Measurements from ENCODE around the gene KLHL8.

KLHL8 gene

DNA sequence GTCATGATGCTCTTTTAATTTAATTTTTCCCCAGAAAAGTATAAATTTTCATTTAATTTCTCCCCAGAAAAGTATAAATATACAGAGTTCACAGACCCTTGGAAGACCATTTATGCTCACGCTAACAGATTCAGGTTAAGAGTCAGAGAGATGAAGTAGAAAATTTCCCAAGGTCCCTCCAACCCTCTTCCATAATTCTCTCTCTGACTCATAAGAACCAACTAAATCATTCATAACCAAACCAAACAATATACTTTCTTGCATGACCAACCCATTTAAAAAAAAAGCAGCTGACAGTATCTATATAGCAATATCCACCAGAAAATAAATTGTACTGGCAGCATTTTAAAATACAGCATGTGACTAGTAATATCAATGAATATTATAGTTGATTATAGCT, 3.9 kb downstream of the KLHL8 start:
- no peak for TF ChIP-seq CTCF (IDR thresholded peaks at IDR 0.05; ENCODE audit: insufficient read depth, low read depth, low read length, missing control alignments)
- no peak overlapping the region for H3K4me3 ChIP-seq (ENCODE audit: low read length)
- peak; percentile 20 for DNase-seq (ENCODE audit: low read depth)

GRCh38 chr4:87213421-87214075, 6.9 kb downstream of the KLHL8 start:
- peak; percentile 35 for DNase-seq (ENCODE audit: low read depth)
- H3K4me3 ChIP-seq (ENCODE audit: low read length): no peak overlapping the region
- no peak for TF ChIP-seq CTCF (IDR thresholded peaks at IDR 0.05; ENCODE audit: insufficient read depth, low read depth, low read length, missing control alignments)

DNA sequence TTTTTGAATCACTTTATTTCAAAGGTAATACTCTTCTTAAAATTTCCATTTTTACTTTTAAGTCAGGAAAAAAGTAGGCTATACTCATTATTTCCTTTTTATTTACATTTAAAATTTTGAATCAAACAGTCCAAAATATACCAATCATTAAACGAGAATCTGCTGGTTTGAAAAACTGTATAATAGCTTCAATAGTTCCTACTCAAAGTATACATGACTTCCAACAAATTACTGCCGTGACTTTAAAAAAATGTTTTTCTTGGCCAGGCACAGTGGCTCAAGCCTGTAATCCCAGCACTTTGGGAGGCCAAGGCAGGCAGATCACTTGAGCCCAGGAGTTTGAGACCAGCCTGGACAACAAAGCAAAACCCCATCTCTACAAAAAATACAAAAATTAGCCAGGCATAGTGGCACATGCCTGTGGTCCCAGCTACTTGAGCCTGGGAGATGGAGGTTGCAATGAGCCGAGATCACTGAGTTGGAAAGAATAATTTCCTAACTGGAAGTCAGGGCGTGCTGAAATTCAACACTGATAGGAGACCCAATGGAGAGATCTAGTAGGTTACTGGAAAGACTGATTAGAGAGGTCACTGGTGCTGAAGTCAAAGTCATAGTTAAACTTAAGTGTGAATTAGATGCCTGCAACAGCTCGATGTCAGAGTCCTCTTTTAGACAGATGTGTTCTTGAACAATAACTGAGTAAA, 9.0 kb downstream of the KLHL8 start:
- TF ChIP-seq CTCF (IDR thresholded peaks at IDR 0.05; ENCODE audit: insufficient read depth, low read depth, low read length, missing control alignments): no peak
- DNase-seq (ENCODE audit: low read depth): no peak
- no peak overlapping the region for H3K4me3 ChIP-seq (ENCODE audit: low read length)

DNA sequence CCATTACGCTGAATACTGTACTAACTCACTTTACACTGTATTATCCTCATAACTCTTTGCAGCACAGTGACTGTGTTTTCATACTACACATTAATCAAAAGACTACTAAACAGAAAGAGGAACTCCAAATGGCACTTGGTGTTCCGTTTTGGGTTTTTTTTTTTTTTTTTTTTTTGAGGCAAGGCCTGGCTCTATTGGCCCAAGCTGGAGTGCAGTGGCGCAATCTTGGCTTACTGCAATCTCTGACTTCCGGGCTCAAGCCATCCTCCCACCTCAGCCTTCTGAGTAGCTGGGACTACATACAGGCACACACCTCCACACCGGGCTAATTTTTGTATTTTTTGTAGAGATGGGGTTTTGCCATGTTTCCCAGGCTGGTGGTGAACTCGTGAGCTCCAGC, 10.7 kb downstream of the KLHL8 start:
- DNase-seq (ENCODE audit: low read depth): no peak
- H3K4me3 ChIP-seq (ENCODE audit: low read length): no peak overlapping the region

DNA sequence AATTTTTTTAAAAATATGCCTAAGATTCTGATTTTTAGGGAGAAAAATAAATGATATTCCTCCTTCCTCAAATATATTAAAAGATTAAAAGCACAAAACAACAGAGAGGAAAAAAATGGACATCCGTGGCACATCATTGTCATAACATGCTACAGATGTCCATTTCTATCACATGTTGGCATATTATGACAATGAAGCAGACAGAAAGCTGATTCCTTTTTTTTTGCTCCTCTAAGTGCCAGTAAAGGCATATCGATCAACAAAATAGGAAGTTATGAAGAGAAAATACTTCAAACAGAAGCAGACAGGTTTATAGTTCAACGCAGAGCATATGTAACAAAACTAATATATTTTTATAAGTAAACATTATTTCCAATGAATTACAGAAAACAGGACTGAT, 11.2 kb downstream of the KLHL8 start:
- DNase-seq (ENCODE audit: low read depth): no peak
- H3K4me3 ChIP-seq (ENCODE audit: low read length): no peak overlapping the region
- TF ChIP-seq CTCF (IDR thresholded peaks at IDR 0.05; ENCODE audit: insufficient read depth, low read depth, low read length, missing control alignments): no peak

More for the DNA sequence above, 10.7 kb downstream of the KLHL8 start:
- no peak for TF ChIP-seq CTCF (IDR thresholded peaks at IDR 0.05; ENCODE audit: insufficient read depth, low read depth, low read length, missing control alignments)

- H3K4me3 ChIP-seq (ENCODE audit: low read length): no peak overlapping the region
- no peak for TF ChIP-seq CTCF (IDR thresholded peaks at IDR 0.05; ENCODE audit: insufficient read depth, low read depth, low read length, missing control alignments)
- DNase-seq (ENCODE audit: low read depth): no peak
Observed at GRCh38 chr4:87204559-87204958, 15.9 kb downstream of the KLHL8 start.

DNA sequence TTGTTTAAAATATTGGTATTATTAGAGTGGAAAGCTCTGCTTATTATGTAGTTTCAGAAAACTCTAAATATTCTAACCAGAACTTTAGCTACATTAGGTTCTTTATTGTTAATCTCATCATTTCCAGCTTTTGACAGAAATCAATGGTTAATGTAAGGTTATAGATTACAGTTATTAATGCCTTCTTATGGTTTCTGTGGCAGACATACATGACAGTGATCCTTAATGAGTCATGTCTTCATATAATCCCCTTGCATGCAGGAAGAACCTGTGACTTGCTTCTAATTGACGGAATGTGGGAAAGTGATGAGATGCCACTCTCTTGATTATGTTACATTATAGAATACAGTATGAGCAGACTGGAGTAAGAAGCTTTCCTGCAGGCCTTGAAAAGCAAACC, 23.5 kb downstream of the KLHL8 start:
- peak; percentile 7 for DNase-seq (ENCODE audit: low read depth)
- H3K4me3 ChIP-seq (ENCODE audit: low read length): no peak overlapping the region
- TF ChIP-seq CTCF (IDR thresholded peaks at IDR 0.05; ENCODE audit: insufficient read depth, low read depth, low read length, missing control alignments): no peak
